SK-N-SH (cell line): ENCODE data around the gene NRF1. TPM values are rescaled to one million over a fixed set of nuclear protein-coding genes. Genes with fewer than 3 reads are reported as not detected.
"Not testable (repeated sequence)": the region's sequence is repeated elsewhere in the genome, so short reads cannot be mapped to it uniquely, and the experiment has no call there.

ENCODE experiments used
- CTCF ChIA-PET: fragments of 300-600, 350-600 bp; formaldehyde crosslinking; extraction: SDS; loops from one replicate; lab custom pipeline; 2021; lab: Yijun Ruan, JAX
- POLR2A ChIA-PET: fragments of 350-600 bp; sonication (Branson Sonifier 250); formaldehyde crosslinking; extraction: SDS; loops from one replicate; lab custom pipeline; 2020; ENCODE audit warnings: antibody characterized with exemption, inconsistent platforms; lab: Yijun Ruan, JAX
- DNase-seq: peaks from one replicate; pipeline ENCODE4 v3.0.0; 2012
- H2AFZ ChIP-seq: fragments of 200-600 bp; sonication (generic); 2 replicates; pipeline ENCODE4 v1.8.1; 2016; ENCODE audit warnings: antibody characterized with exemption, mild to moderate bottlenecking, low read depth
- H3F3A ChIP-seq: fragments of 200-600 bp; sonication (generic); replicated peaks from 2 replicates; pipeline ENCODE3; 2016; ENCODE audit warnings: antibody characterized with exemption, mild to moderate bottlenecking; ENCODE audit not compliant: insufficient read depth
- H3K27ac ChIP-seq, 2 experiments: fragments of 200-500 bp in 1 of 2; fragments of 200-600 bp in 1 of 2; sonication (Bioruptor generic) in 1 of 2; sonication (generic), shearing (Covaris generic) in 1 of 2; 2 replicates each; pipeline versions ENCODE4 v1.5.1 to v1.6.1; 2014 to 2016; ENCODE audit warnings: low read depth in 2 of 2, inconsistent platforms in 1 of 2, low read length in 1 of 2, mild to moderate bottlenecking in 1 of 2, mixed read lengths in 1 of 2
- H3K27me3 ChIP-seq: fragments of 200-600 bp; sonication (generic), shearing (Covaris generic); 2 replicates; pipeline ENCODE4 v1.6.1; 2016; ENCODE audit warnings: mixed run types; ENCODE audit not compliant: insufficient read depth
- H3K36me3 ChIP-seq, 2 experiments: fragments of 200-500 bp in 1 of 2; fragments of 200-600 bp in 1 of 2; sonication (Bioruptor generic) in 1 of 2; sonication (generic) in 1 of 2; replicated peaks in 1 of 2; 2 replicates each; pipeline versions ENCODE3 to v1.5.1; 2014 to 2016; ENCODE audit warnings: low read length in 1 of 2, mild to moderate bottlenecking in 1 of 2; ENCODE audit not compliant: insufficient read depth in 2 of 2, control insufficient read depth in 1 of 2
- H3K4me1 ChIP-seq, 2 experiments: fragments of 200-500 bp in 1 of 2; fragments of 200-600 bp in 1 of 2; sonication (Bioruptor generic) in 1 of 2; sonication (generic), shearing (Covaris generic) in 1 of 2; 2 replicates each; pipeline versions ENCODE4 v1.5.1 to v1.6.1; 2014 to 2016; ENCODE audit warnings: low read depth in 1 of 2, low read length in 1 of 2, mixed run types in 1 of 2; ENCODE audit not compliant: insufficient read depth in 2 of 2, control insufficient read depth in 1 of 2
- H3K4me2 ChIP-seq: fragments of 200-600 bp; sonication (generic), shearing (Covaris generic); 2 replicates; pipeline ENCODE4 v1.6.1; 2017; ENCODE audit warnings: mixed run types
- H3K4me3 ChIP-seq, 2 experiments: fragments of 200-500 bp in 1 of 2; fragments of 200-600 bp in 1 of 2; sonication (Bioruptor generic) in 1 of 2; sonication (generic), shearing (Covaris generic) in 1 of 2; 2 replicates each; pipeline versions ENCODE4 v1.5.1 to v1.8.1; 2014 to 2016; ENCODE audit warnings: low read depth in 2 of 2, inconsistent platforms in 1 of 2, low read length in 1 of 2, mild to moderate bottlenecking in 1 of 2, mixed read lengths in 1 of 2, moderate library complexity in 1 of 2
- H3K79me2 ChIP-seq: fragments of 200-600 bp; sonication (generic); 2 replicates; pipeline ENCODE4 v1.8.1; 2017; ENCODE audit warnings: mild to moderate bottlenecking; ENCODE audit not compliant: insufficient read depth
- H3K9ac ChIP-seq: fragments of 200-600 bp; sonication (generic); 2 replicates; pipeline ENCODE4 v1.6.1; 2017; ENCODE audit warnings: mixed run types
- H3K9me2 ChIP-seq: fragments of 200-600 bp; sonication (generic); 2 replicates; pipeline ENCODE4 v1.6.1; 2017; ENCODE audit warnings: mixed run types
- H3K9me3 ChIP-seq: fragments of 200-600 bp; sonication (generic); 2 replicates; pipeline ENCODE4 v1.6.1; 2017; ENCODE audit warnings: mixed run types, mild to moderate bottlenecking, moderate library complexity
- H4K20me1 ChIP-seq: fragments of 200-600 bp; sonication (generic); 2 replicates; pipeline ENCODE4 v1.6.1; 2017; ENCODE audit warnings: mild to moderate bottlenecking, mixed run types; ENCODE audit not compliant: insufficient read depth
- CHD2 ChIP-seq: fragments of 150-350 bp; IDR thresholded peaks from 2 replicates; pipeline ENCODE4 v1.6.1; 2018; ENCODE audit warnings: low read length; ENCODE audit not compliant: partially characterized antibody
- ELF1 ChIP-seq: IDR thresholded peaks from 2 replicates; pipeline ENCODE4 v1.4.0; 2012
- EP300 ChIP-seq, 2 experiments: IDR thresholded peaks; 2 replicates each; pipeline versions ENCODE4 v1.4.0 to v1.6.1; 2012; ENCODE audit warnings: borderline replicate concordance in 1 of 2, low read depth in 1 of 2, low read length in 1 of 2
- FOXJ3 ChIP-seq: sonication (generic); formaldehyde crosslinking; IDR thresholded peaks from 2 replicates; pipeline ENCODE4 v1.5.1; 2020; ENCODE audit warnings: mild to moderate bottlenecking, missing genetic modification reagents
- FOXM1 ChIP-seq: IDR thresholded peaks from 2 replicates; pipeline ENCODE4 v1.4.0; 2012; ENCODE audit warnings: low read depth, mild to moderate bottlenecking
- JUND ChIP-seq: IDR thresholded peaks from 2 replicates; pipeline ENCODE4 v1.4.0; 2012
- MEF2A ChIP-seq: IDR thresholded peaks from 2 replicates; pipeline ENCODE4 v1.4.0; 2012; ENCODE audit warnings: low read depth, borderline replicate concordance
- MXI1 ChIP-seq: IDR thresholded peaks from 2 replicates; pipeline ENCODE4 v1.6.1; 2012; ENCODE audit warnings: mild to moderate bottlenecking, low read depth, low read length, improper control_type of control experiment
- POLR2AphosphoS5 ChIP-seq: IDR thresholded peaks from 2 replicates; pipeline ENCODE4 v1.6.1; 2012; ENCODE audit warnings: low read depth, low read length
- RAD21 ChIP-seq: IDR thresholded peaks from 2 replicates; pipeline ENCODE4 v1.6.1; 2012; ENCODE audit warnings: mild to moderate bottlenecking, low read length
- RCOR1 ChIP-seq: fragments of 150-350 bp; IDR thresholded peaks from 2 replicates; pipeline ENCODE4 v1.6.1; 2017; ENCODE audit warnings: antibody characterized with exemption, low read length
- TAF1 ChIP-seq: IDR thresholded peaks from 2 replicates; pipeline ENCODE4 v1.6.1; 2012; ENCODE audit warnings: low read depth, mild to moderate bottlenecking, low read length, moderate library complexity, borderline replicate concordance
- TCF12 ChIP-seq: IDR thresholded peaks from 2 replicates; pipeline ENCODE4 v1.4.0; 2012
- TEAD4 ChIP-seq: IDR thresholded peaks from 2 replicates; pipeline ENCODE4 v1.4.0; 2012; ENCODE audit warnings: mild to moderate bottlenecking, borderline replicate concordance; ENCODE audit not compliant: insufficient read depth
- WGBS: methylation state at CpG from one replicate; pipeline ENCODE4 v1.1.6; 2017; ENCODE audit warnings: low lambda C conversion rate; 5-methylcytosine and 5-hydroxymethylcytosine counted together
- polyA plus RNA-seq, 3 experiments: library from polyadenylated mRNA; depleted of rRNA; stranded (reverse); fragments of >200 nt; gene quantifications; 2 replicates each; pipeline ENCODE4 v1.2.3, GENCODE V29; 2012
- TF ChIP-seq, protein P1 (sequence below): fragments of 150-350 bp; IDR thresholded peaks from 2 replicates; pipeline ENCODE4 v1.6.1; 2017; ENCODE audit warnings: antibody characterized with exemption, low read length, low read depth, borderline replicate concordance
- TF ChIP-seq, protein P2 (sequence below): IDR thresholded peaks from 2 replicates; pipeline ENCODE4 v1.6.1; 2012; ENCODE audit warnings: mild to moderate bottlenecking, low read depth, low read length, moderate library complexity
- TF ChIP-seq, protein P3 (sequence below): IDR thresholded peaks from 2 replicates; pipeline ENCODE4; 2012

The NRF1 gene
- polyA plus RNA-seq, 1 of the 3 experiments (the other 2 are of a cell fraction): 10.9 TPM

DNA sequence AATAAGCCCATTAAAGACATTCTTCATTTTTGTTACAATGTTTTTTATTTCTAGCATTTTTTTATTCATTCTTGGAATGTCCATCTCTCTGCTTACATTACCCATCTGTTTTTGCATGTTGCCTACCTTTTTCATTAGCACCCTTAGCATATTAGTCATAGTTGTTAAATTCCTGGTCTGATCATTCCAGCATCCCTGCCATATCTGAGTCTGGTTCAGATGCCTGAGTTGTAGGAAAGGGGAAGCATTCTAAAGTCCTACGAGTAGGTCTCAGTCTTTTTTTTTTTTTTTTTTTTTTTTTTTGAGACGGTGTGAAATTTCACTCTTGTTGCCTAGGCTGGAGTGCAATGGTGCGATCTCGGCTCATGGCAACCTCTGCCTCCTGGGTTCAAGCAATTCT lies 19.7 kb upstream of the NRF1 start:
- Histone ChIP-seq H3K27ac (no peak overlapping the region), H2AFZ (no peak overlapping the region), H3K9me3 (no peaks in the 10 kb centered on the region; the same call in 1 of the 2 replicates), H4K20me1 (no peaks in the 10 kb centered on the region), H3K4me2 (no peak overlapping the region), H3K36me3 (no peaks in the 10 kb centered on the region), H3K9ac (no peak overlapping the region), H3K27me3 (no peaks in the 10 kb centered on the region), H3K4me1 (no peaks in the 10 kb centered on the region), H3F3A (peaks cover 7% of the 10 kb centered on the region), H3K9me2 (no peaks in the 10 kb centered on the region), H3K79me2 (no peaks in the 10 kb centered on the region), H3K4me3 (no peak overlapping the region)
- CTCF ChIA-PET: no interaction called here
- TF ChIP-seq JUND (no peak), TEAD4 (no peak), RCOR1 (no peak), MEF2A (no peak), MXI1 (no peak), CHD2 (no peak), ELF1 (no peak), TAF1 (no peak), POLR2AphosphoS5 (no peak)
- TF ChIP-seq, protein P1, sequence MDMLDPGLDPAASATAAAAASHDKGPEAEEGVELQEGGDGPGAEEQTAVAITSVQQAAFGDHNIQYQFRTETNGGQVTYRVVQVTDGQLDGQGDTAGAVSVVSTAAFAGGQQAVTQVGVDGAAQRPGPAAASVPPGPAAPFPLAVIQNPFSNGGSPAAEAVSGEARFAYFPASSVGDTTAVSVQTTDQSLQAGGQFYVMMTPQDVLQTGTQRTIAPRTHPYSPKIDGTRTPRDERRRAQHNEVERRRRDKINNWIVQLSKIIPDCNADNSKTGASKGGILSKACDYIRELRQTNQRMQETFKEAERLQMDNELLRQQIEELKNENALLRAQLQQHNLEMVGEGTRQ: no peak
- DNase-seq: no peak
- POLR2A ChIA-PET: no interaction called here
- WGBS: 85% methylated on average over 4 of the region's 4 CpGs

DNA sequence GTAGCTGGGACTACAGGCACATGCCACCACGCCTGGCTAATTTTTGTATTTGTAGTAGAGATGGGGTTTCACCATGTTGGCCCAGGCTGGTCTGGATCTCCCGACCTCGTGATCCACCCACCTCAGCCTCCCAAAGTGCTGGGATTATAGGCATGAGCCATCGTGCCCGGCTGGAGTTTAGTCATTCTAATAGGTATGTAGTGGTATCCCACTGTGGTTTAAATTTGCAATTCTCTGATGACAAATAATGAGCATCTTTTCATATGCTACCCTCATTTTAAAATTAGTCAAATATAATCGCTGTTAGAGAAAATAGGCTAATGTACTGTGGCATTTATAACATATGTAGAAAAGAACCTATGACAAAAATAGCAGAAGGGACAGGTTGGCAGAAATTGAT lies 15.1 kb upstream of the NRF1 start:
- CTCF ChIA-PET: interaction anchor here (0.9 to 4.0 kb wide), 3 partner anchors 15 to 386 kb away, joined by 3 to 24 read pairs (median 3); partner anchors contain the start of gene NRF1
- DNase-seq, H3K9me3 ChIP-seq, H3K36me3 ChIP-seq, H3K79me2 ChIP-seq, H4K20me1 ChIP-seq, POLR2A ChIA-PET, H3K9ac ChIP-seq, H3K4me2 ChIP-seq, H3K27me3 ChIP-seq, H2AFZ ChIP-seq, H3K27ac ChIP-seq, H3K9me2 ChIP-seq, H3K4me1 ChIP-seq, H3K4me3 ChIP-seq, H3F3A ChIP-seq: not testable (repeated sequence)
- 84% methylated on average over 6 of the region's 6 CpGs for WGBS

DNA sequence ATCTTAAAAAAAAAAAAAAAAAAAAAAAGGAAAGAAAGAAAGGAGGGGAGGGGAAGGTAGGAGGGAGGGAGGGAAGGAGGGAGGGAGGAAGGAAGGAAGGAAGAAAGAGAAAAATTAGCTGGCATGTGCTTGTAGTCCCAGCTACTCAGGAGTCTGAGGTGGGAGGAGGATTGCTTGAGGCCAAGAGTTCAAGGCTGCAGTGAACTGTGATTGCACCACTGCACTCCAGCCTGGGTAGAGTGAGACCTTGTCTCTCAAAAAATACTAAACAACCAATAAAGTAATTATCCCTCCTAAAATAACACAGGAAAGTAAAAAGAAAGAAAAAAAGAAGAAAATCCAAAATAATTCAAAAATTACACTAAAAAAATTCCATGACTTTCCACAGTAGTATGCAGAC lies 13.8 kb upstream of the NRF1 start:
- Histone ChIP-seq H3K27ac (no peak overlapping the region), H4K20me1 (no peaks in the 10 kb centered on the region), H3K36me3 (no peaks in the 10 kb centered on the region), H3K79me2 (no peaks in the 10 kb centered on the region), H2AFZ (no peak overlapping the region), H3F3A (no peaks in the 10 kb centered on the region), H3K9me3 (no peaks in the 10 kb centered on the region), H3K9ac (no peak overlapping the region), H3K4me2 (no peak overlapping the region), H3K4me1 (no peaks in the 10 kb centered on the region), H3K9me2 (no peaks in the 10 kb centered on the region), H3K27me3 (no peaks in the 10 kb centered on the region), H3K4me3 (no peak overlapping the region)
- TF ChIP-seq, protein P2, sequence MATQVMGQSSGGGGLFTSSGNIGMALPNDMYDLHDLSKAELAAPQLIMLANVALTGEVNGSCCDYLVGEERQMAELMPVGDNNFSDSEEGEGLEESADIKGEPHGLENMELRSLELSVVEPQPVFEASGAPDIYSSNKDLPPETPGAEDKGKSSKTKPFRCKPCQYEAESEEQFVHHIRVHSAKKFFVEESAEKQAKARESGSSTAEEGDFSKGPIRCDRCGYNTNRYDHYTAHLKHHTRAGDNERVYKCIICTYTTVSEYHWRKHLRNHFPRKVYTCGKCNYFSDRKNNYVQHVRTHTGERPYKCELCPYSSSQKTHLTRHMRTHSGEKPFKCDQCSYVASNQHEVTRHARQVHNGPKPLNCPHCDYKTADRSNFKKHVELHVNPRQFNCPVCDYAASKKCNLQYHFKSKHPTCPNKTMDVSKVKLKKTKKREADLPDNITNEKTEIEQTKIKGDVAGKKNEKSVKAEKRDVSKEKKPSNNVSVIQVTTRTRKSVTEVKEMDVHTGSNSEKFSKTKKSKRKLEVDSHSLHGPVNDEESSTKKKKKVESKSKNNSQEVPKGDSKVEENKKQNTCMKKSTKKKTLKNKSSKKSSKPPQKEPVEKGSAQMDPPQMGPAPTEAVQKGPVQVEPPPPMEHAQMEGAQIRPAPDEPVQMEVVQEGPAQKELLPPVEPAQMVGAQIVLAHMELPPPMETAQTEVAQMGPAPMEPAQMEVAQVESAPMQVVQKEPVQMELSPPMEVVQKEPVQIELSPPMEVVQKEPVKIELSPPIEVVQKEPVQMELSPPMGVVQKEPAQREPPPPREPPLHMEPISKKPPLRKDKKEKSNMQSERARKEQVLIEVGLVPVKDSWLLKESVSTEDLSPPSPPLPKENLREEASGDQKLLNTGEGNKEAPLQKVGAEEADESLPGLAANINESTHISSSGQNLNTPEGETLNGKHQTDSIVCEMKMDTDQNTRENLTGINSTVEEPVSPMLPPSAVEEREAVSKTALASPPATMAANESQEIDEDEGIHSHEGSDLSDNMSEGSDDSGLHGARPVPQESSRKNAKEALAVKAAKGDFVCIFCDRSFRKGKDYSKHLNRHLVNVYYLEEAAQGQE: no peak
- TF ChIP-seq, protein P1: no peak
- no peak for TF ChIP-seq FOXM1
- TF ChIP-seq, protein P3, sequence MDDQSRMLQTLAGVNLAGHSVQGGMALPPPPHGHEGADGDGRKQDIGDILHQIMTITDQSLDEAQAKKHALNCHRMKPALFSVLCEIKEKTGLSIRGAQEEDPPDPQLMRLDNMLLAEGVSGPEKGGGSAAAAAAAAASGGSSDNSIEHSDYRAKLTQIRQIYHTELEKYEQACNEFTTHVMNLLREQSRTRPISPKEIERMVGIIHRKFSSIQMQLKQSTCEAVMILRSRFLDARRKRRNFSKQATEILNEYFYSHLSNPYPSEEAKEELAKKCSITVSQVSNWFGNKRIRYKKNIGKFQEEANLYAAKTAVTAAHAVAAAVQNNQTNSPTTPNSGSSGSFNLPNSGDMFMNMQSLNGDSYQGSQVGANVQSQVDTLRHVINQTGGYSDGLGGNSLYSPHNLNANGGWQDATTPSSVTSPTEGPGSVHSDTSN: no peak
- no peak for TF ChIP-seq TEAD4
- no peak for TF ChIP-seq RAD21
- TF ChIP-seq EP300 (IDR thresholded peaks at IDR 0.05; ENCODE audit: borderline replicate concordance in 1 of 2, low read depth in 1 of 2, low read length in 1 of 2): no peak
- TF ChIP-seq ELF1: no peak
- TF ChIP-seq FOXJ3 (CRISPR knock-in tag): no peak
- no peak for TF ChIP-seq TCF12
- no peak for DNase-seq
- ChIA-PET CTCF (interaction anchor here (1.3 to 4.0 kb wide), 5 partner anchors 8 to 94 kb away, joined by 3 to 24 read pairs (median 4); partner anchors contain the start of gene NRF1), POLR2A (no interaction called here)
